ENCODE data around the gene NPM3.

GRCh38 chr10:101828766-101829551, 45.7 kb upstream of the NPM3 start:
- TF ChIP-seq, protein P1, sequence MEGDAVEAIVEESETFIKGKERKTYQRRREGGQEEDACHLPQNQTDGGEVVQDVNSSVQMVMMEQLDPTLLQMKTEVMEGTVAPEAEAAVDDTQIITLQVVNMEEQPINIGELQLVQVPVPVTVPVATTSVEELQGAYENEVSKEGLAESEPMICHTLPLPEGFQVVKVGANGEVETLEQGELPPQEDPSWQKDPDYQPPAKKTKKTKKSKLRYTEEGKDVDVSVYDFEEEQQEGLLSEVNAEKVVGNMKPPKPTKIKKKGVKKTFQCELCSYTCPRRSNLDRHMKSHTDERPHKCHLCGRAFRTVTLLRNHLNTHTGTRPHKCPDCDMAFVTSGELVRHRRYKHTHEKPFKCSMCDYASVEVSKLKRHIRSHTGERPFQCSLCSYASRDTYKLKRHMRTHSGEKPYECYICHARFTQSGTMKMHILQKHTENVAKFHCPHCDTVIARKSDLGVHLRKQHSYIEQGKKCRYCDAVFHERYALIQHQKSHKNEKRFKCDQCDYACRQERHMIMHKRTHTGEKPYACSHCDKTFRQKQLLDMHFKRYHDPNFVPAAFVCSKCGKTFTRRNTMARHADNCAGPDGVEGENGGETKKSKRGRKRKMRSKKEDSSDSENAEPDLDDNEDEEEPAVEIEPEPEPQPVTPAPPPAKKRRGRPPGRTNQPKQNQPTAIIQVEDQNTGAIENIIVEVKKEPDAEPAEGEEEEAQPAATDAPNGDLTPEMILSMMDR (conservative IDR thresholded peaks at IDR 0.05; ENCODE audit: low read length), result no peak
- no peak for TF ChIP-seq EZH2phosphoT487 (IDR thresholded peaks at IDR 0.05; ENCODE audit: borderline replicate concordance)
